PC-9 (cell line): Measurements from ENCODE around the gene PGC. TPM values are rescaled to one million over a fixed set of nuclear protein-coding genes. Genes with fewer than 3 reads are reported as not detected.
A peak's percentile ranks its signal among the peaks of the same experiment; 100 is the strongest.

Experiments used
- BruUV-seq: library from RNA; stranded (reverse); fragments of 400-500 nt; replicated peaks from 2 replicates; lab custom pipeline; 2021; lab: Mats Ljungman, UMichigan
- CTCF ChIA-PET: fragments of 300-600 bp; sonication (Branson Sonifier 250); formaldehyde crosslinking; loops from one replicate; lab custom pipeline; 2022; ENCODE audit warnings: antibody characterized with exemption; lab: Charles Lee
- POLR2A ChIA-PET: fragments of 300-600 bp; sonication (Branson Sonifier 250); formaldehyde crosslinking; loops from one replicate; lab custom pipeline; 2022; ENCODE audit warnings: antibody characterized with exemption; ENCODE audit not compliant: unreplicated experiment; lab: Charles Lee
- DNase-seq, 2 experiments: peaks; one replicate each; pipeline versions ENCODE4 v3.0.0 to v3.0.0-alpha.2; 2015 to 2022; ENCODE audit warnings: mixed read lengths in 1 of 2
- H2AFZ ChIP-seq: fragments of 200-600 bp; sonication (generic); 2 replicates; pipeline ENCODE4 v1.8.1; 2017; ENCODE audit warnings: antibody characterized with exemption
- H3F3A ChIP-seq: fragments of 200-600 bp; sonication (generic); 2 replicates; pipeline ENCODE4 v1.8.1; 2017; ENCODE audit warnings: antibody characterized with exemption, mild to moderate bottlenecking, low read depth; ENCODE audit not compliant: insufficient read depth
- H3K27ac ChIP-seq: fragments of 200-600 bp; sonication (generic); 2 replicates; pipeline ENCODE4 v1.6.1; 2016; ENCODE audit warnings: mixed run types
- H3K27me3 ChIP-seq: fragments of 200-600 bp; sonication (generic); 2 replicates; pipeline ENCODE4 v1.6.1; 2016; ENCODE audit warnings: low read depth, mixed run types; ENCODE audit not compliant: insufficient read depth
- H3K36me3 ChIP-seq: fragments of 200-600 bp; sonication (generic); 2 replicates; pipeline ENCODE4 v1.6.1; 2016; ENCODE audit warnings: low read depth, mixed run types
- H3K4me1 ChIP-seq: fragments of 200-600 bp; sonication (generic); replicated peaks from 2 replicates; pipeline ENCODE4 v1.6.1; 2016; ENCODE audit warnings: mixed run types; ENCODE audit not compliant: insufficient read depth
- H3K4me2 ChIP-seq: fragments of 200-600 bp; sonication (generic); 2 replicates; pipeline ENCODE4 v1.6.1; 2017; ENCODE audit warnings: mixed run types
- H3K4me3 ChIP-seq: fragments of 200-600 bp; sonication (generic); 2 replicates; pipeline ENCODE4 v1.6.1; 2016; ENCODE audit warnings: mixed run types
- H3K79me2 ChIP-seq: fragments of 200-600 bp; sonication (generic); 2 replicates; pipeline ENCODE4 v1.6.1; 2017; ENCODE audit warnings: low read depth, mixed run types
- H3K9me2 ChIP-seq: fragments of 200-600 bp; sonication (generic); 2 replicates; pipeline ENCODE4 v1.8.1; 2017; ENCODE audit warnings: mild to moderate bottlenecking; ENCODE audit not compliant: insufficient read depth
- H3K9me3 ChIP-seq: fragments of 200-600 bp; sonication (generic); 2 replicates; pipeline ENCODE4 v1.8.1; 2016; ENCODE audit warnings: low read depth; ENCODE audit not compliant: insufficient read depth
- H4K20me1 ChIP-seq: fragments of 200-600 bp; sonication (generic); 2 replicates; pipeline ENCODE4 v1.8.1; 2017; ENCODE audit not compliant: insufficient read depth
- CTCF ChIP-seq: fragments of 200-600 bp; sonication (generic); conservative IDR thresholded peaks from 2 replicates; pipeline ENCODE4 v1.6.1; 2017; ENCODE audit warnings: mixed run types, antibody characterized with exemption, mild to moderate bottlenecking, moderate library complexity
- EZH2 ChIP-seq: fragments of 200-600 bp; sonication (generic); IDR thresholded peaks from 2 replicates; pipeline ENCODE4 v1.8.0; 2017; ENCODE audit warnings: antibody characterized with exemption, low read depth
- intact Hi-C: fragments of 100-400 bp; cut with micrococcal nuclease; formaldehyde crosslinking; loops from one replicate; pipeline ENCODE4 v1.10.0; 2022; ENCODE audit not compliant: unreplicated experiment
- total RNA-seq: library from RNA; stranded (reverse); gene quantifications from 2 replicates; pipeline ENCODE4 v1.2.3, GENCODE V29; 2021

The PGC gene
- total RNA-seq, 1 experiment from 2014 or later = not detected

GRCh38 chr6:41740366-41741162 is 6.6 kb downstream of the PGC start:
- no peak for TF ChIP-seq EZH2
- TF ChIP-seq CTCF = no peak
- peak overlapping the region; percentile 60 for H3K4me2 ChIP-seq
- no peak overlapping the region for H2AFZ ChIP-seq
- no peaks in the 10 kb centered on the region for H3K9me3 ChIP-seq
- H3K27me3 ChIP-seq = no peaks in the 10 kb centered on the region
- no peak for DNase-seq
- H3K9me2 ChIP-seq = no peaks in the 10 kb centered on the region
- peak overlapping the region; percentile 84 for H3K27ac ChIP-seq
- intact Hi-C loops = no loop called here
- no peak overlapping the region for H3K4me3 ChIP-seq
- peaks cover 32% of the 10 kb centered on the region for H3F3A ChIP-seq
- ChIA-PET CTCF (no interaction called here), POLR2A (interaction anchor here (0.6 kb wide), 2 partner anchors 28 to 305 kb away, joined by 4 to 7 read pairs; no protein-coding TSS in a partner anchor)
- H3K4me1 ChIP-seq = peaks cover 46% of the 10 kb centered on the region
- H4K20me1 ChIP-seq = no peaks in the 10 kb centered on the region
- no peaks in the 10 kb centered on the region for H3K79me2 ChIP-seq
- no TSS peak for BruUV-seq
- H3K36me3 ChIP-seq = no peaks in the 10 kb centered on the region

DNA sequence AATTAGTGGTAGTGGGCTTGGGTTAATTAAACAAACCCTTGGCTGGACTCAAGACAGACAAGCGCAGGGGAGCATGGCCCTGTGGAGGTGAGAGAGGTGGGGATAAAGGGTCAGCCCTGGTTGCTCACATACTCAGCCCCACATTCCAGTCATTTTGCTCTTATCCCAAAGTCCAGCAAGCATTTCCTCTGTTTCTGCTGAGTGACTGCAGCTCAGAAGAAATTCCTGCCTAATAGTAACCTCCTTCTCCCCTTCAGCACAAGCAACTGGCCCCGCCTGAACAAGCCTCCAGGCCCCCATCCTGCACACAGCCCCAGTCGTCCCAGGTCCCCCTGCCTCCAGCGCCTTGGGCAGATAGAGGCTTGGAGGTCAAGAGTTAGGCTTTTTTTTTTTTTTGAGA is 8.2 kb downstream of the PGC start:
- no peaks in the 10 kb centered on the region for H3K27me3 ChIP-seq
- H4K20me1 ChIP-seq = no peaks in the 10 kb centered on the region
- peaks cover 44% of the 10 kb centered on the region for H3K4me1 ChIP-seq
- no peak for TF ChIP-seq CTCF
- TF ChIP-seq EZH2 = no peak
- CTCF ChIA-PET = no interaction called here
- H3K79me2 ChIP-seq = no peaks in the 10 kb centered on the region
- H3K4me3 ChIP-seq = no peak overlapping the region
- no peak overlapping the region for H2AFZ ChIP-seq
- no TSS peak for BruUV-seq
- H3K4me2 ChIP-seq = no peak overlapping the region
- H3F3A ChIP-seq = peaks cover 32% of the 10 kb centered on the region
- POLR2A ChIA-PET = no interaction called here
- H3K36me3 ChIP-seq = no peaks in the 10 kb centered on the region
- H3K9me2 ChIP-seq = no peaks in the 10 kb centered on the region
- intact Hi-C loops = no loop called here
- DNase-seq = no peak
- no peak overlapping the region for H3K27ac ChIP-seq
- no peaks in the 10 kb centered on the region for H3K9me3 ChIP-seq

DNA sequence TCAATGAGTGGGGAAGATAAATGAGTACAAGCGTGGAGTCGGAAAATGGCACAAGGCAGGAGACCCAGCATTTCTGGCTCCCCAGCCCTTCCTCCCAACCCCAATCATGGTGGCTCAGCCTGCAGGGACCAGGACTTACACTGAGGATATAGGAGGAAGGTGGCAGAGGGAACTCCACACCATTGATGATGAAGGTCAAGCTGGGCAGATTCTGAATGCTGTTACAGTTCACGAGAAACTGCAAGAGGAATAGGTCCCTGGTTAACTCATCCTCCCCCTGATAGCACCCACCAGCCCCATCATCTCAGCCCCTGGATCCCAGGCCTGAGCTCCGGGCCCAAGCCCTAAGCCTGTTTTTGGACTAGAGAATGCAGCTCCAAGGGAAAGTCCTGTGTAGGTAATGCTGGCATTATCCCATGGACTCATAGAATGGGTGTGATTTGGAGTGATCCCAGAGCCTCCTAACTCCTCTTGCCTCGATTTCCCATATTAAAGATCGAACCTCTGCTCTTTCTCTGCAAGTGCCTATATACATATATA is 9.5 kb downstream of the PGC start:
- Histone ChIP-seq H3K4me3 (no peak overlapping the region), H3K79me2 (no peaks in the 10 kb centered on the region), H3K4me1 (peaks cover 41% of the 10 kb centered on the region), H2AFZ (no peak overlapping the region), H3F3A (peaks cover 25% of the 10 kb centered on the region), H3K9me2 (no peaks in the 10 kb centered on the region), H3K27me3 (no peaks in the 10 kb centered on the region), H3K9me3 (no peaks in the 10 kb centered on the region), H3K4me2 (no peak overlapping the region), H3K36me3 (no peaks in the 10 kb centered on the region), H3K27ac (no peak overlapping the region), H4K20me1 (no peaks in the 10 kb centered on the region)
- no TSS peak for BruUV-seq
- TF ChIP-seq CTCF = no peak
- no peak for TF ChIP-seq EZH2
- ChIA-PET POLR2A (no interaction called here), CTCF (interaction anchor here (1.6 kb wide), 1 partner anchor 38 kb away, joined by 21 read pairs; no protein-coding TSS in a partner anchor)
- no peak for DNase-seq
- intact Hi-C loops = no loop called here
